22Rv1 (cell line): ENCODE data around the gene TMBIM4.

Experiments used
- CTCF ChIP-seq: fragments of 450-650 bp; IDR thresholded peaks from 2 replicates; pipeline ENCODE4 v1.5.1; 2017; ENCODE audit warnings: mild to moderate bottlenecking
- ZFX ChIP-seq: fragments of 450-650 bp; IDR thresholded peaks from 2 replicates; pipeline ENCODE4 v1.6.1; 2017; ENCODE audit warnings: antibody characterized with exemption, borderline replicate concordance

DNA sequence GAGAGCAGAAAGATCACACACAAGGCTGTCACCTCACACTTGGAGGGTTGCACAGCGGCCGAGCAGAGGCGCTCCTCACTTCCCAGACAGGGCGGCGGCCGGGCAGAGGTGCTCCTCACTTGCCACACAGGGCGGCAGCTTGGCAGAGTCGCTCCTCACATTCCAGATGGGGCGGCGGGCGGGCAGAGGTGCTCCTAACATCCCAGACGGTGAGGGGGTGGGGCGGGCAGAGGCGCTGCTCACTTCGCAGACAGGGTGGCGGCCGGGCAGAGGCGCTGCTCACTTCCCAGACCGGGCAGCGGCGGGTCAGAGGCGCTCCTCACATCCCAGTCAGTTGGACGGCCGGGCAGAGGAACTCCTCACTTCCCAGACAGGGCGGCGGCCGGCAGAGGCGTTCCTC, 9.1 kb downstream of the TMBIM4 start:
- TF ChIP-seq CTCF (no peak), ZFX (no peak)
